Peyer's patch (tissue), 4 donors: Measurements from ENCODE around the gene GALNT1. TPM values are rescaled to one million over a fixed set of nuclear protein-coding genes. Genes with fewer than 3 reads are reported as not detected.
A peak's percentile ranks its signal among the peaks of the same experiment; 100 is the strongest.

ENCODE experiments used
- DNase-seq, 3 donors: peaks; one replicate each; pipeline ENCODE4 v3.0.0-alpha.2; 2017 to 2019
- H3K27ac ChIP-seq, 4 donors: fragments of 200-600 bp; sonication (generic); one replicate each; pipeline ENCODE4 v1.5.1; 2016 to 2019
- H3K27me3 ChIP-seq, 2 donors: fragments of 200-600 bp; sonication (generic); one replicate each; pipeline ENCODE4 v1.5.1; 2019
- H3K36me3 ChIP-seq, 3 donors: fragments of 200-600 bp; sonication (generic); one replicate each; pipeline ENCODE4 v1.5.1; 2016 to 2019
- H3K4me1 ChIP-seq, 4 donors: fragments of 200-600 bp; sonication (generic); one replicate each; pipeline ENCODE4 v1.5.1; 2016 to 2019
- H3K4me3 ChIP-seq, 4 donors: fragments of 200-600 bp; sonication (generic); 1 replicate in 3 of 4; 2 replicates in 1 of 4; pipeline ENCODE4 v1.5.1; 2016 to 2019; ENCODE audit warnings: mild to moderate bottlenecking in 1 of 4
- H3K9me3 ChIP-seq, 4 donors: fragments of 200-600 bp; sonication (generic); one replicate each; pipeline ENCODE4 v1.5.1; 2016 to 2019; ENCODE audit warnings: mild to moderate bottlenecking in 1 of 4
- POLR2A ChIP-seq, 2 donors: fragments of 450-650 bp; IDR thresholded peaks; one replicate each; pipeline ENCODE4 v1.5.1; 2017; ENCODE audit warnings: antibody characterized with exemption in 2 of 2, mild to moderate bottlenecking in 2 of 2, moderate library complexity in 2 of 2
- total RNA-seq, 4 donors: library from RNA; depleted of rRNA; stranded (reverse); fragments of >200 nt; gene quantifications; one replicate each; pipeline ENCODE4 v1.1.0, GENCODE V29; 2016
- TF ChIP-seq, protein P1 (sequence below), 6 experiments: fragments of 450-650 bp in 4 of 6; fragments of 200-600 bp in 2 of 6; sonication (generic) in 1 of 6; IDR thresholded peaks; one replicate each; pipeline ENCODE4 v1.5.1; 2017 to 2019; ENCODE audit warnings: antibody characterized with exemption in 6 of 6, mild to moderate bottlenecking in 3 of 6, moderate library complexity in 1 of 6

The GALNT1 gene
- total RNA-seq, 4 donors from 2014 or later: 30.5 to 87.6 (median 70.7) TPM

DNA sequence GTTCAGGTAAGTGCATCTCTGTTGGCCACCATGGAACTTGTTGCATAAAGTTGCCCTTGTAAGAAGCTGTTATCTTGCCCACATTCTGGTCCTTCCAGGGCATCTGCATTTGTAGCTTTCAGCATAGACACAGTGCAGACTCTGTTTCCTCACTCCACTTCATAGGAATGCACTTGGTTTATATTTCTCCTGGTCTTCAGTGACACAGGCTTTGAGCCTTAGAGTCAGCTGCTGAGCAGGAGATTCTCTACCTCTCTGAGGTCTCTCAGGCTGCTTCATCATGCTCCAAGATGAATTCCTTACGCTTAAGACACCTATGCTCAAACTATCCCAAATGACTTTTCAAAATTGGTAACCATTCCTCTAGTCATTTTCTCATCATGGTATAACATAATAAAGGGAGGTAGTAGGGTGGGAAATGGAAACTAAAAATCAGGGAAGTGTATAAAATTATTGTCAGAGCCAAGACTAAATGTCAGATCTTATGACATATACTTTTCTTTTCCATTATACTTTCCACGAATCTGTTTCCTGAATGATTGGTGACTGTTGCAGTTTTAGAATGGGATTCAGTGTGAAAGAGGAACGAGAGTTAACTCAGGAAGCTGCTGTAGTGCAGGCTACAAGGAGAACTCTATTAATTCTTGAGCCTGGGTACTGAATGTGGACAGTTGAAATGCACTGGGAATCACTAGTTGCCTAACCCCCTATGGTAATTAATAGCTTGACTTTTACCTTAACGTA is 72.0 kb downstream of the GALNT1 start:
- Histone ChIP-seq H3K9me3 (no peaks in the 10 kb centered on the region), H3K27me3 (no peaks in the 10 kb centered on the region), H3K36me3 (no peaks in the 10 kb centered on the region), H3K27ac (no peak overlapping the region), H3K4me1 (no peaks in the 10 kb centered on the region), H3K4me3 (no peak overlapping the region)
- DNase-seq: no peak
- no peak for TF ChIP-seq POLR2A (IDR thresholded peaks at IDR 0.05)
- TF ChIP-seq, protein P1, sequence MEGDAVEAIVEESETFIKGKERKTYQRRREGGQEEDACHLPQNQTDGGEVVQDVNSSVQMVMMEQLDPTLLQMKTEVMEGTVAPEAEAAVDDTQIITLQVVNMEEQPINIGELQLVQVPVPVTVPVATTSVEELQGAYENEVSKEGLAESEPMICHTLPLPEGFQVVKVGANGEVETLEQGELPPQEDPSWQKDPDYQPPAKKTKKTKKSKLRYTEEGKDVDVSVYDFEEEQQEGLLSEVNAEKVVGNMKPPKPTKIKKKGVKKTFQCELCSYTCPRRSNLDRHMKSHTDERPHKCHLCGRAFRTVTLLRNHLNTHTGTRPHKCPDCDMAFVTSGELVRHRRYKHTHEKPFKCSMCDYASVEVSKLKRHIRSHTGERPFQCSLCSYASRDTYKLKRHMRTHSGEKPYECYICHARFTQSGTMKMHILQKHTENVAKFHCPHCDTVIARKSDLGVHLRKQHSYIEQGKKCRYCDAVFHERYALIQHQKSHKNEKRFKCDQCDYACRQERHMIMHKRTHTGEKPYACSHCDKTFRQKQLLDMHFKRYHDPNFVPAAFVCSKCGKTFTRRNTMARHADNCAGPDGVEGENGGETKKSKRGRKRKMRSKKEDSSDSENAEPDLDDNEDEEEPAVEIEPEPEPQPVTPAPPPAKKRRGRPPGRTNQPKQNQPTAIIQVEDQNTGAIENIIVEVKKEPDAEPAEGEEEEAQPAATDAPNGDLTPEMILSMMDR (IDR thresholded peaks at IDR 0.05): no peak

DNA sequence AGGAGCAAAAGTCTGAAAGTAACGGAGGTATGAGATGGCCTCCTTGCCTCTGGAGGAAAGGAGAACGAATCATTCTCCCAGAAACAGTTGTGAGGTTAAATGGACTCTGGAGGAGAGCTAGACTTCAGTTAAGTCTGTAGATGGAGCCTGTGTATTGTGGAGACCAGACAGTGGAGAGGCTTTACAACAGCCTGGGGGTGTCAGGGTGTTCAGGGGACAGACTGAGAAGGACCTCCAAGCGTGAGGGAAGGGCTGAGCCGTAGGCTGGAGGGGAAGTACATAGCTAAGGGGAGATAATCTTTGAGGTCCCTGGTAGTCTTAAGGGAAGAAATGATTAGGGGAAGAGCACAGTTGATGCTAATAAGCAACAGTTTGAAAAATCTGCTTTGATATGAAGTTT is 76.6 kb downstream of the GALNT1 start:
- no peak for TF ChIP-seq POLR2A (IDR thresholded peaks at IDR 0.05)
- TF ChIP-seq, protein P1 (IDR thresholded peaks at IDR 0.05): no peak
- H3K9me3 ChIP-seq: no peaks in the 10 kb centered on the region
- DNase-seq: no peak
- H3K4me3 ChIP-seq: no peak overlapping the region
- H3K36me3 ChIP-seq: no peaks in the 10 kb centered on the region
- no peaks in the 10 kb centered on the region for H3K27me3 ChIP-seq
- H3K4me1 ChIP-seq: no peaks in the 10 kb centered on the region
- H3K27ac ChIP-seq: no peak overlapping the region

DNA sequence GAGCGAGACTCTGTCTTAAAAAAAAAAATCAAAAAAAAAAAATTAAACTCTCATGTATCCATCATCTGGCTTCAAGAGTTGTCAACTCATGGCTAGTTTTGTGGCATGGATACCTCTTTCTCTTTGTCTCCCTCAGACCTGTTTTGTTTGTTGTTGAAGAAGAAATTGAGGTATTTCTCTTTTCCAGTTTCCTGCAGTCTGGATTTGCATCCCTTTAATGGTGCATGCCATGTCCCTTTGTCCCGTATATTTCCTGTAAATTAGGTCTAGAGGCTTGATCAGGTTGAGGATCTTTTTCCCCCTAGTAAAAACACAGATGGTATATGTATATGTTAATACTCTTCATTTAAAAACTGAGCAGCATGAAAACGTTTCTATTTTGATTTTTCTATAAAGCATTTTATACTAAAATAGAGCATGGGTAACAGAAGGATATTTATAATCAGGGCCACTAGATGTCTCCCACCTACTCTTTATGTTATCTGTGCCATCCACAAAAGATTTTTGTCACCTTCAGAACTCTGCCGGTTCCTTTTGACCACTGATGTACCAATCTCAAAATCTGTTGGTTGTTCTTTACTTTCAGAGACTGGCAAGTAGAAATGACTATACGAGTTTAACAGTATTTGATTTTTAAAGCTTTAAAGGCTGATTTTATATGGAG is 80.1 kb downstream of the GALNT1 start:
- Histone ChIP-seq H3K27me3 (no peaks in the 10 kb centered on the region), H3K4me1 (no peaks in the 10 kb centered on the region), H3K27ac (no peak overlapping the region), H3K4me3 (no peak overlapping the region), H3K9me3 (no peaks in the 10 kb centered on the region), H3K36me3 (peaks cover 0 to 12% (median 0%) of the 10 kb centered on the region in 3 donors)
- TF ChIP-seq, protein P1 (IDR thresholded peaks at IDR 0.05): peak in 2 of 6 experiments; percentile 4 to 17
- no peak for TF ChIP-seq POLR2A (IDR thresholded peaks at IDR 0.05)
- no peak for DNase-seq

DNA sequence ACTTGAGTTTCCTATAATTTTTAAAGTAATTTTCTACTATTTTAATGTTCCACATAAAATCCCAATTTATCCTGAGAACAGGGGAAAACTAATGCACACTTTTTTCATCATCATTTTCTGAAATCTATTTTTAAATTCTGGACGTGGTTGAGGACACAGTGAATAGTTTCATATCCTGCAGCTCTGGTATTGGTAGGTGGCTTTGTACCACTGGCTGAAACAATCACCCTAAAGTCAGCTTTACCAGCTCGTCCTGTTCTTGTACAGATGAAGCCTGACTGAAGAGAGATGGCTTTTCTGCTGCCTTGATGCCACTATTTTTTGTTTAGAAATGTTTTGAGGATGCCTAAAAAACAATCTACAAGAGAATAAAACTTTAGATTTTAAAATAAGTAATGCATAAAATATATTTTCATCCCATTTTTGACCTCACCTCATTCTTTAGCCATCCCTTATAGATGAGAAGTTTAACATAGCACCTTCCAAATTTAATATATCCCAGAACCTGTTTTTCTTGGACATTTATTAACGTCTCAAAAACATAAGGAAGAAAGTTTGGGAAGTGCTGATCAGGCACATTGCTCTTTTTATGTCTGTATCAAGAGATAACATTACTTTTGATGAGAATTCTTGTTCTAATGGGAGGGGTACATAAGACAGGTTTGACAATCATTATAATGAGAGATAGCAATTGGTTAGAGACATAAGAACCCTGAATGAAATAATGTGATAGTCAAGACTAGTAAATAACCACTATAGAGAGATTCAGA is 80.9 kb downstream of the GALNT1 start:
- Histone ChIP-seq H3K9me3 (no peaks in the 10 kb centered on the region), H3K4me1 (no peaks in the 10 kb centered on the region), H3K36me3 (peaks cover 0 to 19% (median 0%) of the 10 kb centered on the region in 3 donors), H3K27me3 (no peaks in the 10 kb centered on the region), H3K27ac (no peak overlapping the region), H3K4me3 (no peak overlapping the region)
- TF ChIP-seq, protein P1 (IDR thresholded peaks at IDR 0.05): no peak
- no peak for TF ChIP-seq POLR2A (IDR thresholded peaks at IDR 0.05)
- DNase-seq: no peak

DNA sequence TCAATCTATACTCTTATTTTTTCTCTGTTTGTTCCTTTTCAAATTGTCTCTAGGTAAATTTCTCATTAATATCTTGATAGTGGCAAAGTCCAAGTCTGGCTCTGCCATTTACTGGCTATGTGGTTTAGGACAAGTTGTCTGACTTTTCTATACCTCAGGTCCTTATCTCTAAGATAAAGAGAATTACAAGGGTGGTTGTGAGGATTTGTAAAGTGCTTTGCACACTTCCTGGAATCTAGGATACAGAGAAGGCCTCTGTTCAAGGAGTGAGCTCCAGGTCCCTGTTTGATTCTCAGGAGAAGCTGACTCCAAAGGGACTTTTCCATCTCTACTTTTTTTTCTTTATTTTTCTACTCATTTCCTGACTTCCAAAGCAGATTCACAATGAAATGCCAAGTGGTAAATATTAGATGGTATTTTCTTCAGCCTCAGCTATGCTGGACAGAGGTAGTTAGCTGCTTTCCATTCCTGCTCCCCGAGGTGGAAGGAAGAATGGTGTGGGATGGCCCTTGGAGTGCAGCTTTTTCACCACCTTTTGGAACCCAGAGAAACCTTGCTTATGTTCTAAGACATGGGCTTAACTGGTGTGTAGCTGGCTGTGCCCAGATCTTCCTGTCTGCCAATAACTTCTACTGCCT is 90.5 kb downstream of the GALNT1 start:
- Histone ChIP-seq H3K27ac (peak overlapping the region in 3 of 4 donors; percentile 5 to 80 (median 69)), H3K9me3 (no peaks in the 10 kb centered on the region), H3K4me1 (no peaks in the 10 kb centered on the region), H3K36me3 (peaks cover 0 to 2% (median 0%) of the 10 kb centered on the region in 3 donors), H3K4me3 (no peak overlapping the region), H3K27me3 (no peaks in the 10 kb centered on the region)
- no peak for TF ChIP-seq POLR2A (IDR thresholded peaks at IDR 0.05)
- TF ChIP-seq, protein P1 (IDR thresholded peaks at IDR 0.05): no peak
- DNase-seq: no peak
